ENCODE measurements around the gene SPON2. TPM values are rescaled to one million over a fixed set of nuclear protein-coding genes. Genes with fewer than 3 reads are reported as not detected.

The SPON2 gene
- total and polyA plus RNA-seq, 2 of the 4 experiments (the other 2 are of a cell fraction) = 21.1 to 177 TPM

DNA sequence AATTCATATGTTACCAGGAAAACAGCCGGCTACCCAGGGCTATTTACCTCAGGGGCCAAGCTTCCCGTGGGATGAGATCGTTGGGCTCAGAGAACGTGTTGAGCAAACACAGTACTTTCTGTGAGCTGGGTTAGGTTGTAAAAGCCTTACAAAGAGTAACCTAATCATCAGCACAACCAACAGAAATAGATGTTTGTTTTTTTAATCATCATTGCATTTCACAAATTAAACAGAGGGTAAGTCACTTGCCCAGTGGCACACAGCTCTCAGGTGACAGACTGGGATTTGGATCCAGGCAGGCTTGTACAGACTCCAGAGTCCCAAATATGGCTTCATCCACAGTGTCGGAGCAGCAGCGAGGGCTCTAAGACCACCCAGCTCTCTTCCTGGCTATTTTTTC, 20.1 kb downstream of the SPON2 start:
- no peaks in the 10 kb centered on the region for H3K79me1 ChIP-seq (ENCODE audit: low read depth in 1 of 2, low read length in 2 of 2)

More for the DNA sequence above, 20.1 kb downstream of the SPON2 start:
- ChIA-PET CTCF (no interaction called here), POLR2A (ENCODE audit: unreplicated experiment) (no interaction called here)
- no peak for ATAC-seq (ENCODE audit: low read depth)
- Histone ChIP-seq H2AK9ac (replicated peaks; ENCODE audit: low read depth, low read length, poor library complexity) (no peak overlapping the region), H3K9ac (ENCODE audit: low read depth, low read length) (no peak overlapping the region), H3K4ac (ENCODE audit: low read depth, low read length) (no peak overlapping the region), H4K8ac (ENCODE audit: low read depth in 2 of 2, low read length in 2 of 2) (no peak overlapping the region), H3K56ac (ENCODE audit: extremely low read depth, insufficient read depth, low read length) (no peak overlapping the region), H2BK15ac (ENCODE audit: low read depth, low read length) (no peak overlapping the region), H2BK20ac (ENCODE audit: low read depth, low read length) (no peak overlapping the region), H4K20me1 (ENCODE audit: insufficient read depth, low read length) (no peaks in the 10 kb centered on the region; the same call in 1 of the 2 replicates), H3K4me3 (ENCODE audit: insufficient read depth, low read depth, low read length) (no peak overlapping the region), H3K36me3 (ENCODE audit: control insufficient read depth, insufficient read depth, low read length) (no peaks in the 10 kb centered on the region), H3K23ac (ENCODE audit: low read depth, low read length) (no peak overlapping the region), H4K91ac (ENCODE audit: insufficient read depth, low read depth, low read length) (no peak overlapping the region), H3K27me3 (ENCODE audit: control insufficient read depth, insufficient read depth, low read length) (peaks cover 60% of the 10 kb centered on the region), H2BK120ac (ENCODE audit: low read depth, low read length) (no peak overlapping the region), H3K14ac (replicated peaks; ENCODE audit: low read depth, low read length) (no peak overlapping the region), H2AFZ (replicated peaks; ENCODE audit: low read length, poor library complexity) (no peak overlapping the region), H3K9me1 (ENCODE audit: insufficient read depth, low read length) (peaks cover 3% of the 10 kb centered on the region; the same call in 1 of the 2 replicates), H3K27ac (ENCODE audit: insufficient read depth, low read length) (no peak overlapping the region), H3K4me1 (ENCODE audit: control insufficient read depth, insufficient read depth, low read length) (peaks cover 1% of the 10 kb centered on the region; the same call in 1 of the 2 replicates), H4K5ac (ENCODE audit: low read depth, low read length) (no peak overlapping the region), H2BK5ac (ENCODE audit: low read depth, low read length, poor library complexity, severe bottlenecking) (no peak overlapping the region), H2AK5ac (ENCODE audit: low read depth, low read length) (no peak overlapping the region), H3K18ac (ENCODE audit: low read depth, low read length) (no peak overlapping the region), H3K9me3 (ENCODE audit: control insufficient read depth, insufficient read depth, low read length) (peaks cover 8% of the 10 kb centered on the region), H3K4me2 (ENCODE audit: low read depth, low read length) (no peak overlapping the region)
- no CpG with 5 or more reads among the region's 6 CpGs for WGBS, 2 experiments (ENCODE audit: extremely low coverage in 2 of 2, insufficient read length in 1 of 2)
- no peak for DNase-seq
- BruUV-seq (replicated peaks) = no TSS peak
- dilution Hi-C loops (cut with HindIII; ENCODE audit: low sequenced_read_pairs, unreplicated experiment) = no loop called here
- in situ Hi-C loops (cut with MboI; ENCODE audit: low sequenced_read_pairs) = loop anchor here (25.0 kb wide), 1 partner anchor 485 kb away; no protein-coding TSS in a partner anchor
- intact Hi-C loops (cut with micrococcal nuclease) = no loop called here
- TF ChIP-seq MAFK (IDR thresholded peaks at IDR 0.05; ENCODE audit: low read depth, low read length) = no peak
- no peak for TF ChIP-seq POLR2A (IDR thresholded peaks at IDR 0.05; ENCODE audit: low read depth, low read length)
- no peak for TF ChIP-seq CHD1 (IDR thresholded peaks at IDR 0.05; ENCODE audit: low read depth, low read length)
- TF ChIP-seq, protein P1, sequence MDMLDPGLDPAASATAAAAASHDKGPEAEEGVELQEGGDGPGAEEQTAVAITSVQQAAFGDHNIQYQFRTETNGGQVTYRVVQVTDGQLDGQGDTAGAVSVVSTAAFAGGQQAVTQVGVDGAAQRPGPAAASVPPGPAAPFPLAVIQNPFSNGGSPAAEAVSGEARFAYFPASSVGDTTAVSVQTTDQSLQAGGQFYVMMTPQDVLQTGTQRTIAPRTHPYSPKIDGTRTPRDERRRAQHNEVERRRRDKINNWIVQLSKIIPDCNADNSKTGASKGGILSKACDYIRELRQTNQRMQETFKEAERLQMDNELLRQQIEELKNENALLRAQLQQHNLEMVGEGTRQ (IDR thresholded peaks at IDR 0.05; ENCODE audit: low read depth, low read length) = no peak
- TF ChIP-seq, protein P2, sequence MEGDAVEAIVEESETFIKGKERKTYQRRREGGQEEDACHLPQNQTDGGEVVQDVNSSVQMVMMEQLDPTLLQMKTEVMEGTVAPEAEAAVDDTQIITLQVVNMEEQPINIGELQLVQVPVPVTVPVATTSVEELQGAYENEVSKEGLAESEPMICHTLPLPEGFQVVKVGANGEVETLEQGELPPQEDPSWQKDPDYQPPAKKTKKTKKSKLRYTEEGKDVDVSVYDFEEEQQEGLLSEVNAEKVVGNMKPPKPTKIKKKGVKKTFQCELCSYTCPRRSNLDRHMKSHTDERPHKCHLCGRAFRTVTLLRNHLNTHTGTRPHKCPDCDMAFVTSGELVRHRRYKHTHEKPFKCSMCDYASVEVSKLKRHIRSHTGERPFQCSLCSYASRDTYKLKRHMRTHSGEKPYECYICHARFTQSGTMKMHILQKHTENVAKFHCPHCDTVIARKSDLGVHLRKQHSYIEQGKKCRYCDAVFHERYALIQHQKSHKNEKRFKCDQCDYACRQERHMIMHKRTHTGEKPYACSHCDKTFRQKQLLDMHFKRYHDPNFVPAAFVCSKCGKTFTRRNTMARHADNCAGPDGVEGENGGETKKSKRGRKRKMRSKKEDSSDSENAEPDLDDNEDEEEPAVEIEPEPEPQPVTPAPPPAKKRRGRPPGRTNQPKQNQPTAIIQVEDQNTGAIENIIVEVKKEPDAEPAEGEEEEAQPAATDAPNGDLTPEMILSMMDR (conservative IDR thresholded peaks at IDR 0.05; ENCODE audit: low read depth, low read length) = no peak
- TF ChIP-seq MAZ (IDR thresholded peaks at IDR 0.05; ENCODE audit: borderline replicate concordance, low read depth, low read length) = no peak
- TF ChIP-seq MXI1 (IDR thresholded peaks at IDR 0.05; ENCODE audit: borderline replicate concordance, low read depth, low read length) = no peak
- TF ChIP-seq BHLHE40 (IDR thresholded peaks at IDR 0.05; ENCODE audit: low read depth, low read length) = no peak
- no peak for TF ChIP-seq RCOR1 (IDR thresholded peaks at IDR 0.05; ENCODE audit: insufficient replicate concordance, low read length)
- TF ChIP-seq CEBPB (IDR thresholded peaks at IDR 0.05; ENCODE audit: low read depth, low read length) = no peak
- TF ChIP-seq SMC3 (IDR thresholded peaks at IDR 0.05; ENCODE audit: low read depth, low read length) = no peak
- TF ChIP-seq NFE2L2 (IDR thresholded peaks at IDR 0.05; ENCODE audit: low read depth, low read length) = no peak
- TF ChIP-seq ELK1 (IDR thresholded peaks at IDR 0.05; ENCODE audit: borderline replicate concordance, low read depth, low read length) = no peak

Data from IMR-90 (cell line).